GM18867 (cell line): ENCODE results near the gene ELF2.
"Not testable (repeated sequence)": the region's sequence is repeated elsewhere in the genome, so short reads cannot be mapped to it uniquely, and the experiment has no call there.

ENCODE experiments used
- ATAC-seq: cut with Tn5 transposase; IDR thresholded peaks from one replicate; pipeline ENCODE4 v1.9.1; 2021; ENCODE audit warnings: mild to moderate bottlenecking, moderate library complexity; ENCODE audit not compliant: unreplicated experiment

Gene ELF2

GRCh38 chr4:139177049-139177868, at the start of gene ELF2:
Gene ELF2, minus strand, starts transcription at chr4:139177218. Its CDS starts 39,517 bp downstream, at chr4:139137701.
- peak; percentile 39 for ATAC-seq

- no peak for ATAC-seq
Measured at GRCh38 chr4:139223682-139224317, 46.8 kb upstream of the ELF2 start.

DNA sequence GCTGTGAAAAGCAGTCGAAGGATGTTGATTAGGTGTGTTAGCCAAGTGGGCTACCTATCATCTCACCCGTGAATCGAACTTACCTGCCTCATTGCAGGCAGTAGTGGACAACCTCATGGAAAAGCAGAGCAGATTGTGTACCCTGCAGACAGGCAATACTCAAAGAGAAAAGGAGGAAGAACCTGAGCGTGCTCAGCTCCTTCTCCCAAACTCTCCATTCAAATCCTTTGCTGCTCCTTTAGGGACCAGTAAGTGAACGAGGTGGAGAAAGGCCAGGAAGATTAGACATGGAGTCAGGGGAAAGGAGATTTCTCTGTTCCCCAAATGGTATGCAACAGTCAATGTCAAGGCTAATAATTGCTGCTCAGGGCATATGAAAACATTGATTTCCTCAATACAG, 45.2 kb upstream of the ELF2 start:
- ATAC-seq = no peak

DNA sequence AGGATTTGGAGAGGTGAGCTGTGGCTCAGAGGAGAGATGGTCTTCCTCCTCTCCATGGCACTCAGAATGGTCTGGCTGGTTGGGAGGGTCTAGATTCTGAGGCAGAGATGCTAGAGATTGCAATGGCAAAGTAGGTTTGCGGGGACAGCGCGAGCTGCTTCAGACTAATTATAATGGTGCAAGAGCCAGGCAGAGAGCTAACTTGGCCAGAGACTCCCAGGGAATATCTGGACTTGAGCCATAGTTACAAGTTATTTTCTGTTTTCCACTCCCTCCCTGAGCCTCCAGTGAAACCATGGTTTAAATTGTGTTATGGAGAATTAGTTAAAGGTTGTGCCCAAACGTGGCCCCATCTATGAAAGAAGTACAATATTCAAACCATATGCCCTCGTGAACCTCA, 44.7 kb upstream of the ELF2 start:
- no peak for ATAC-seq

GRCh38 chr4:139219450-139220055, 42.5 kb upstream of the ELF2 start:
- no peak for ATAC-seq

- peak; percentile 99 for ATAC-seq
Measured at GRCh38 chr4:139214039-139214534, 37.1 kb upstream of the ELF2 start.

- peak; percentile 3 for ATAC-seq
Measured at GRCh38 chr4:139213633-139214032, 36.6 kb upstream of the ELF2 start.

GRCh38 chr4:139212900-139213299, 35.9 kb upstream of the ELF2 start:
- ATAC-seq = no peak

GRCh38 chr4:139210486-139210885, 33.5 kb upstream of the ELF2 start:
- no peak for ATAC-seq

DNA sequence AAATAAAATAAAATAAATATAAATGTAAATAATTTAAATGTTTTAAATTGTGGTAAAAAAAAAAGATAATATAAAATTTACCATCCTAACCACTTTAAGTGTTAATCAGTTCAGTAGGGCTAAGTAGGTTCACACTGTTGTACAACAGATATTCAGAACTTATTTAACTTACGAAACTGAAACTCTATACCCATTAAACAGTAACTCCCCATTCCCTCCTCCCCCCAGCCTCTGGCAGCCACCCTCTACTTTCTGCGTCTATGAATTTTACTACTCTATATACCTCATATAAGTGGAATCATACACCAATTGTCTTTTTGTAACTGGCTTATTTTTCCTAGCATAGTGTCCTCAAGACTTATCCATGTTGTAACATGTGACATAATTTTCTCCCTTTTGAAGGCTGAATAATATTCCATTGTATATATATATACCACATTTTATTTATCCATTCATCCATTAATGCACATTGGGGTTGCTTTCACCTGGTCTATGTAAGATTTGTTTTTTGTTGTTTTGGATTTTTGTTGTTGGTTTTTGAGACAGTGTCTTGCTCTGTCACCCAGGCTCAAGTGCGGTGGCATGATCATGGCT, 32.5 kb upstream of the ELF2 start:
- no peak for ATAC-seq

GRCh38 chr4:139208404-139208945, 31.5 kb upstream of the ELF2 start:
- ATAC-seq = no peak

DNA sequence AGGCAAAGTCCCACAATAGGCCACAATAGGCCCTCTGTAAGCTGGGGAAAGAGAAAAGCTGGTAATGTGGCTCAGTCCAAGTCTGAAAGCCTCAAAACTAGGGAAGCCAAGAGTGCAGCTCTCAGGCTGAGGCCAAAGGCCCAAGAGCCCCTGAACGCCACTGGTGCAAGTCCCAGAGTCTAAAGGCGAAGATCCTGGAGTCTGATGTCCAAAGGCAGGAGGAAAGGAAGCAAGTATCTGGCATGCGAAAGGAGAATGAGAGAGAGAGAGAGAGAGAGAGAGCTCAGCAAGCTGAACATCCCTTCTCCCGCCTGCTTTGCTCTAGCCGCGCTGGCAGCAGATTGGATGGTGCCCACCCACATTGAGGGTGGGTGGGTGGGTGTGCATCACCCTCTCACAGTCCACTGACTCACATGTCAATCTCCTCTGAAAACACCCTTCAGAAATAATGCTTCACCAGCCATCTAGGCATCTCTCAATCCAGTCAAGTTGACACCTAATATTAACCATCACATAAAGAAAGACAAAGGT, 30.9 kb upstream of the ELF2 start:
- ATAC-seq = no peak

- peak; percentile 61 for ATAC-seq
Measured at GRCh38 chr4:139207247-139207646, 30.2 kb upstream of the ELF2 start.

DNA sequence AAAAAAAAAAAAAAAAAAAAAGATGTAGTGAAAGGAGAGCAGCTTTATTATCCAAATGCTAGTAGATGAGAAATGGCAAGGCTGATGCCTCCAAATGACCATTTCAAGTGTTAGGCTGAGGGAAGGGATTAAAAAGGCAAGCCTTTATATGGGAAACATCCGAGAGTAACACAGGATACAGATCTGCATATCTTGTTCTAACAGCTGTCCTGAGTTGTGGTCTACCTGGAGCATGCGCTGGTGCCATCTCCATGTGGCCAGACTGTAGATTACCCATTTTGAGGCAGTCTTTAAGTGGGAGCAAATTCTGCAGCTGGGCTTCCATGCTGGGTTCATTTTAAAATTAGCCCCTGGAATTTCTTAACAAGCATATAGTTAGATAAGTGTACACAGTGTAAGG, 26.0 kb upstream of the ELF2 start:
- ATAC-seq = no peak

GRCh38 chr4:139200506-139200905, 23.5 kb upstream of the ELF2 start:
- no peak for ATAC-seq

DNA sequence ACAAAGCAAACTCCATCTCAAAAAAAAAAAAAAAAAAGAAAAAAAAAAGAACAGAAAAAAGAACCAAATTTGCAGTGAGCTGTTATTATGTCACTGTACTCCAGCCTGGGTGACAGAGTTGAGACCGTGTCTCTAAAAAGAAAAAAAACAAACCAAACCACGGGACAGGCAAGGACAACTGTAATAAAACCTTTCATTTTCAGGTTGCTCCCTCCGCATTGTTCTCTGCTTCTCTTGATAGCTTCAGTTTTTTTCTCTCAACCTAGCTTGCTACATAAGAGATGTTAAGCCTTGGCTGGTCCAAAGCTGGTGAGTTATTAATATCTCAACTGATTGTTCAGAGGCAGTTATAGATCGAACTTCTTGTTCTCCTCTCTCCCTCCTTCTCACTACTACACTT, 23.1 kb upstream of the ELF2 start:
- no peak for ATAC-seq

DNA sequence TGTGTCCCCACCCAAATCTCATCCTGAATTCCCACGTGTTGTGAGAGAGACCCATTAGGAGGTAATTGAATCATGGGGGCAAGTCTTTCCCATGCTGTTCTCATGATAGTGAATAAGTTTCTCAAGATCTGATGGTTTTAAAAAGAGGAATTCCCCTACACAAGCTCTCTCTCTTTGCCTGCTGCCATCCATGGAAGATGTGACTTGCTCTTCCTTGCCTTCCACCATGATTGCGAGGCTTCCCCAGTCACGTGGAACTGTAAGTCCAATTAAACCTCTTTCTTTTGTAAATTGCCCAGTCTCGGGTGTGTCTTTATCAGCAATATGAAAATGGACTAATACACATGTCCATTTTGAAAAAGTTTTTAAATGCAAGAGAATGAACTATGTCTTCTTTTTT, 20.2 kb upstream of the ELF2 start:
- not testable (repeated sequence) for ATAC-seq

GRCh38 chr4:139196462-139196861, 19.4 kb upstream of the ELF2 start:
- no peak for ATAC-seq

DNA sequence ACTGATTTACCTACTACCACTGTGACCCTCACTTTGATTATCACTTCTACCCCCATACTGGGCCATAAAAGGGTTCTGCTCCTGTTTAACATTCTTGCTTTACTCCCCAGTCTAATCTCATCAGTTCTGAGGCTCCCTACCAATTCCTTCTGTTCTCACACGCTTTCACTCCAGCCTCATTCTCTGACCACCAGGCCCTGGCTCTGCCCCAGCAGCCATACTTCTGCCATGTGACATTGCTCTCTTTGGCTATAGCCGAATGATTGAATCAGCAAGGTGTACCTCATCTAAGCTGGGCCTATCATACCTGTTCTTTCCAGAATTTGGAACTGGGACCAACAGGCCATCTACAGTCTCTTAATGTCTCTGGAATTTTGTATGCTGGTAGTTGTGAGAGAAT, 14.4 kb upstream of the ELF2 start:
- no peak for ATAC-seq

GRCh38 chr4:139189972-139190371, 13.0 kb upstream of the ELF2 start:
- ATAC-seq = no peak

- no peak for ATAC-seq
Measured at GRCh38 chr4:139189417-139189749, 12.4 kb upstream of the ELF2 start.
